ENCODE data around the gene ALKBH6. TPM values are rescaled to one million over a fixed set of nuclear protein-coding genes. Genes with fewer than 3 reads are reported as not detected.

The ALKBH6 gene
- total and polyA plus RNA-seq, 2 experiments from 2014 or later = 33.6 to 51.4 TPM

DNA sequence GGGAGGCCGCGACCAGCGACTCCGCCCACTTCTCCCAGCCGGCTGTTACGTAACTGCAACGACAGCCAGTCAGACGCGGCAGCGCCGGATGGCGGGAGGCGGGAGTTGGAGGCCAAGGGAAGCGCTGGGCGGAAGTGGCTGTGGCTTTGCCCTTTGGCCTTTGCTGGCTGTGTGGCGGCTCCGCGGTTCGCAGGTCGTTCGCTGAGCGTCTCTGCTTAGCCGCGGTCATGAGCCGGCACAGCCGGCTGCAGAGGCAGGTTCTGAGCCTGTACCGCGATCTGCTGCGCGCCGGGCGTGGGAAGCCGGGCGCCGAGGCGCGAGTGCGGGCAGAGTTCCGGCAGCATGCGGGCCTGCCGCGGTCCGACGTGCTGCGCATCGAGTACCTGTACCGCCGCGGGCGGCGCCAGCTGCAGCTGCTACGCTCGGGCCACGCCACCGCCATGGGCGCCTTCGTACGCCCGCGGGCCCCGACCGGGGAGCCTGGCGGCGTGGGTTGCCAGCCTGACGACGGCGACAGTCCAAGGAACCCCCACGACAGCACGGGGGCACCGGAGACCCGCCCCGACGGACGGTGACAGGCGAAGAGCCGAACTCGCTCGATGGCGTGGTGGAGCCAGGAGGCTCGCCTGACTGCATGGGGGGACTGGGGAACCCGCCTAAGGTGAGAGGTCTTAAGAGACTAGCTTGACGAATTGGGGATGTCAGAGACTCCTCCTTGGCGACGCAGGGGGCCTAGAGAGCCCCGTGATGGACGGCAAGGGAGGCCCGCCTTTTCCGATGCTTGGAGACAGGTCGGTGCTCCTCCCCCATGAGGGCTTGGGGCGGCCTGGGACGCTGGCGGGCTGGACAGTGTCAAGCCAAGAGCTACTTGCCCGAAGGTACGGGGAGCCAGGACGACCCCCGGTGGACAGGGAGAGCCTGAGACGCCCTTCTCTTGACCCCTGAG is 18.7 kb downstream of the ALKBH6 start, which contains the start of gene SDHAF1 (continued):
- TF ChIP-seq, protein P1, sequence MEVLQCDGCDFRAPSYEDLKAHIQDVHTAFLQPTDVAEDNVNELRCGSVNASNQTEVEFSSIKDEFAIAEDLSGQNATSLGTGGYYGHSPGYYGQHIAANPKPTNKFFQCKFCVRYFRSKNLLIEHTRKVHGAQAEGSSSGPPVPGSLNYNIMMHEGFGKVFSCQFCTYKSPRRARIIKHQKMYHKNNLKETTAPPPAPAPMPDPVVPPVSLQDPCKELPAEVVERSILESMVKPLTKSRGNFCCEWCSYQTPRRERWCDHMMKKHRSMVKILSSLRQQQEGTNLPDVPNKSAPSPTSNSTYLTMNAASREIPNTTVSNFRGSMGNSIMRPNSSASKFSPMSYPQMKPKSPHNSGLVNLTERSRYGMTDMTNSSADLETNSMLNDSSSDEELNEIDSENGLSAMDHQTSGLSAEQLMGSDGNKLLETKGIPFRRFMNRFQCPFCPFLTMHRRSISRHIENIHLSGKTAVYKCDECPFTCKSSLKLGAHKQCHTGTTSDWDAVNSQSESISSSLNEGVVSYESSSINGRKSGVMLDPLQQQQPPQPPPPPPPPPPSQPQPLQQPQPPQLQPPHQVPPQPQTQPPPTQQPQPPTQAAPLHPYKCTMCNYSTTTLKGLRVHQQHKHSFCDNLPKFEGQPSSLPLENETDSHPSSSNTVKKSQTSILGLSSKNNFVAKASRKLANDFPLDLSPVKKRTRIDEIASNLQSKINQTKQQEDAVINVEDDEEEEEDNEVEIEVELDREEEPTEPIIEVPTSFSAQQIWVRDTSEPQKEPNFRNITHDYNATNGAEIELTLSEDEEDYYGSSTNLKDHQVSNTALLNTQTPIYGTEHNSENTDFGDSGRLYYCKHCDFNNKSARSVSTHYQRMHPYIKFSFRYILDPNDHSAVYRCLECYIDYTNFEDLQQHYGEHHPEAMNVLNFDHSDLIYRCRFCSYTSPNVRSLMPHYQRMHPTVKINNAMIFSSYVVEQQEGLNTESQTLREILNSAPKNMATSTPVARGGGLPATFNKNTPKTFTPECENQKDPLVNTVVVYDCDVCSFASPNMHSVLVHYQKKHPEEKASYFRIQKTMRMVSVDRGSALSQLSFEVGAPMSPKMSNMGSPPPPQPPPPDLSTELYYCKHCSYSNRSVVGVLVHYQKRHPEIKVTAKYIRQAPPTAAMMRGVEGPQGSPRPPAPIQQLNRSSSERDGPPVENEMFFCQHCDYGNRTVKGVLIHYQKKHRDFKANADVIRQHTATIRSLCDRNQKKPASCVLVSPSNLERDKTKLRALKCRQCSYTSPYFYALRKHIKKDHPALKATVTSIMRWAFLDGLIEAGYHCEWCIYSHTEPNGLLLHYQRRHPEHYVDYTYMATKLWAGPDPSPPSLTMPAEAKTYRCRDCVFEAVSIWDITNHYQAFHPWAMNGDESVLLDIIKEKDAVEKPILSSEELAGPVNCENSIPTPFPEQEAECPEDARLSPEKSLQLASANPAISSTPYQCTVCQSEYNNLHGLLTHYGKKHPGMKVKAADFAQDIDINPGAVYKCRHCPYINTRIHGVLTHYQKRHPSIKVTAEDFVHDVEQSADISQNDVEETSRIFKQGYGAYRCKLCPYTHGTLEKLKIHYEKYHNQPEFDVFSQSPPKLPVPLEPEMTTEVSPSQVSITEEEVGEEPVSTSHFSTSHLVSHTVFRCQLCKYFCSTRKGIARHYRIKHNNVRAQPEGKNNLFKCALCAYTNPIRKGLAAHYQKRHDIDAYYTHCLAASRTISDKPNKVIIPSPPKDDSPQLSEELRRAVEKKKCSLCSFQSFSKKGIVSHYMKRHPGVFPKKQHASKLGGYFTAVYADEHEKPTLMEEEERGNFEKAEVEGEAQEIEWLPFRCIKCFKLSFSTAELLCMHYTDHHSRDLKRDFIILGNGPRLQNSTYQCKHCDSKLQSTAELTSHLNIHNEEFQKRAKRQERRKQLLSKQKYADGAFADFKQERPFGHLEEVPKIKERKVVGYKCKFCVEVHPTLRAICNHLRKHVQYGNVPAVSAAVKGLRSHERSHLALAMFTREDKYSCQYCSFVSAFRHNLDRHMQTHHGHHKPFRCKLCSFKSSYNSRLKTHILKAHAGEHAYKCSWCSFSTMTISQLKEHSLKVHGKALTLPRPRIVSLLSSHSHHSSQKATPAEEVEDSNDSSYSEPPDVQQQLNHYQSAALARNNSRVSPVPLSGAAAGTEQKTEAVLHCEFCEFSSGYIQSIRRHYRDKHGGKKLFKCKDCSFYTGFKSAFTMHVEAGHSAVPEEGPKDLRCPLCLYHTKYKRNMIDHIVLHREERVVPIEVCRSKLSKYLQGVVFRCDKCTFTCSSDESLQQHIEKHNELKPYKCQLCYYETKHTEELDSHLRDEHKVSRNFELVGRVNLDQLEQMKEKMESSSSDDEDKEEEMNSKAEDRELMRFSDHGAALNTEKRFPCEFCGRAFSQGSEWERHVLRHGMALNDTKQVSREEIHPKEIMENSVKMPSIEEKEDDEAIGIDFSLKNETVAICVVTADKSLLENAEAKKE (CRISPR knock-in tag; IDR thresholded peaks at IDR 0.05) = no peak
- no peak for TF ChIP-seq NANOG (IDR thresholded peaks at IDR 0.05; ENCODE audit: borderline replicate concordance)
- peak; percentile 86 for TF ChIP-seq CREB1 (CRISPR knock-in tag; IDR thresholded peaks at IDR 0.05; ENCODE audit: low read depth)

DNA sequence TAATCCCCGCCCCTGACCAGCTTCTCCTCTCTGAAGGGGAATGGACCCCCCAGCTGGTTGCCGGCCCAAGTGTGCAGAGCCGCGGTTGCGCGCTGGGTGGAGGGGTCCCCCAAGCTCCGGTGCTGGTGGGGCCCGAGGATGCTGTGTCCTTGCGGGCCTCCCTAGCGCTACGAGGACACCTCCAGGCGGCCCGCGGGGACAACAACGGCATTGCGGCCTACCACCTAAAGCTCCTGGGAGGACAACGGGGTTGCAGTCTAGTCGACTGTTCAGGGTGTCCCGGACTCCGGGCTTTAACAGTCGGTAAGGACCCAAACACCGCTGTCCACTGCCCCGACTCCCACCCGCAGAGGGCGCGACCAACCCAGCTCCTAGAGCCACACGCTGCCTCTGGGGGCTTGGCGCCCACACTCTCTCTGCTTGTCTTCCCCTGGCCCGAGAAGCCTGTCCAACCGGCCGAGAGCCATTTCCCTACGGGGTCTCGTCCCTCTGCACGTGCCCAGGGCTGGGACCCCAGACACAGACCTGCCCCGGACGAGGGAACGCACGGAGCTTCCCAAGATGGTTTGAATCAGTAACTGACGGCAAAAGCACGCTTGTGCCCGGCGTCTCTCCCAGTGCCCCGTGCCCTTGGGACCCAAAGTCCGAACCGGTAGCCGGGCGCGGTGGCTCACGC is 20.0 kb downstream of the ALKBH6 start:
- Histone ChIP-seq H3K79me2 (replicated peaks; ENCODE audit: insufficient read depth) (peaks cover 13% of the 10 kb centered on the region; the same call in 1 of the 2 replicates), H3K27ac (ENCODE audit: low read depth) (no peak overlapping the region), H2AFZ (0 out of 2 replicates have a peak overlapping the region, but pooled peaks have one; percentile 56), H3K9me2 (ENCODE audit: insufficient read depth) (no peaks in the 10 kb centered on the region), H3F3A (replicated peaks; ENCODE audit: low read depth) (0 out of 2 replicates have a peak, but pooled peaks cover 6% of the 10 kb centered on the region), H3K4me2 (peak overlapping the region; percentile 51; the same call in 1 of the 2 replicates), H3K27me3 (ENCODE audit: insufficient read depth) (no peaks in the 10 kb centered on the region), H3K4me3 (peak overlapping the region; percentile 28; the same call in 1 of the 2 replicates), H3K36me3 (ENCODE audit: insufficient read depth) (no peaks in the 10 kb centered on the region), H4K20me1 (replicated peaks; ENCODE audit: insufficient read depth) (peaks cover 9% of the 10 kb centered on the region), H3K4me1 (ENCODE audit: insufficient read depth) (peaks cover 9% of the 10 kb centered on the region; the same call in 1 of the 2 replicates)
- Mint-ChIP-seq H3K27ac (peak overlapping the region; percentile 52; the same call in 1 of the 2 replicates), H3K9me3 (no peaks in the 10 kb centered on the region; the same call in 2 of the 3 replicates), H3K4me1 (peaks cover 14% of the 10 kb centered on the region; the same call in 2 of the 3 replicates), H3K4me3 (peak overlapping the region; percentile 58), H3K36me3 (ENCODE audit: low read depth) (peaks cover 5% of the 10 kb centered on the region; the same call in 1 of the 3 replicates), H3K27me3 (ENCODE audit: insufficient read depth, low read depth, poor library complexity) (peaks cover 7% of the 10 kb centered on the region)
- ATAC-seq = peak; percentile 50
- no peak for TF ChIP-seq NANOG (IDR thresholded peaks at IDR 0.05; ENCODE audit: borderline replicate concordance)
- TF ChIP-seq, protein P2, sequence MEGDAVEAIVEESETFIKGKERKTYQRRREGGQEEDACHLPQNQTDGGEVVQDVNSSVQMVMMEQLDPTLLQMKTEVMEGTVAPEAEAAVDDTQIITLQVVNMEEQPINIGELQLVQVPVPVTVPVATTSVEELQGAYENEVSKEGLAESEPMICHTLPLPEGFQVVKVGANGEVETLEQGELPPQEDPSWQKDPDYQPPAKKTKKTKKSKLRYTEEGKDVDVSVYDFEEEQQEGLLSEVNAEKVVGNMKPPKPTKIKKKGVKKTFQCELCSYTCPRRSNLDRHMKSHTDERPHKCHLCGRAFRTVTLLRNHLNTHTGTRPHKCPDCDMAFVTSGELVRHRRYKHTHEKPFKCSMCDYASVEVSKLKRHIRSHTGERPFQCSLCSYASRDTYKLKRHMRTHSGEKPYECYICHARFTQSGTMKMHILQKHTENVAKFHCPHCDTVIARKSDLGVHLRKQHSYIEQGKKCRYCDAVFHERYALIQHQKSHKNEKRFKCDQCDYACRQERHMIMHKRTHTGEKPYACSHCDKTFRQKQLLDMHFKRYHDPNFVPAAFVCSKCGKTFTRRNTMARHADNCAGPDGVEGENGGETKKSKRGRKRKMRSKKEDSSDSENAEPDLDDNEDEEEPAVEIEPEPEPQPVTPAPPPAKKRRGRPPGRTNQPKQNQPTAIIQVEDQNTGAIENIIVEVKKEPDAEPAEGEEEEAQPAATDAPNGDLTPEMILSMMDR (conservative IDR thresholded peaks at IDR 0.05; ENCODE audit: low read depth in 2 of 2) = peak; percentile 40 to 70; a peak in 3 of 4 replicates
- DNase-seq (ENCODE audit: low spot score) = peak; percentile 85
